HG02798 (cell line): ENCODE measurements around the gene ZP2.
"Not testable (repeated sequence)": the region's sequence is repeated elsewhere in the genome, so short reads cannot be mapped to it uniquely, and the experiment has no call there.

ENCODE experiments used
- ATAC-seq: cut with Tn5 transposase; IDR thresholded peaks from one replicate; pipeline ENCODE4 v1.9.1; 2021; ENCODE audit warnings: mild to moderate bottlenecking; ENCODE audit not compliant: unreplicated experiment, poor library complexity

Gene ZP2

GRCh38 chr16:21153124-21153729 is 58.1 kb downstream of the ZP2 start:
- not testable (repeated sequence) for ATAC-seq

GRCh38 chr16:21152160-21153030 is 59.0 kb downstream of the ZP2 start:
- ATAC-seq, result not testable (repeated sequence)

GRCh38 chr16:21150375-21151001 is 60.9 kb downstream of the ZP2 start, which contains the start of gene DNAH3:
Gene DNAH3 (minus strand): TSS chr16:21150846. CDS start chr16:21150319, 527 bp downstream.
- ATAC-seq, result no peak
